Stomach (tissue), 4 donors: ENCODE data around the gene SLC51B.

Experiments used
- POLR2A ChIP-seq, 4 donors: fragments of 450-650 bp; IDR thresholded peaks; one replicate each; pipeline ENCODE4 v1.6.1; 2016; ENCODE audit warnings: antibody characterized with exemption in 4 of 4, control low read depth in 2 of 4, mild to moderate bottlenecking in 1 of 4, moderate library complexity in 1 of 4
- POLR2AphosphoS5 ChIP-seq, 3 donors: sonication (generic); formaldehyde crosslinking; IDR thresholded peaks; one replicate each; pipeline ENCODE4 v1.6.1; 2016; ENCODE audit warnings: antibody characterized with exemption in 3 of 3
- TF ChIP-seq, protein P1 (sequence below), 7 experiments: fragments of 450-650 bp in 4 of 7; fragments of 200-600 bp in 3 of 7; sonication (generic) in 3 of 7; IDR thresholded peaks; one replicate each; pipeline ENCODE4 v1.5.1; 2016 to 2019; ENCODE audit warnings: antibody characterized with exemption in 7 of 7, control low read depth in 2 of 7, mild to moderate bottlenecking in 1 of 7

DNA sequence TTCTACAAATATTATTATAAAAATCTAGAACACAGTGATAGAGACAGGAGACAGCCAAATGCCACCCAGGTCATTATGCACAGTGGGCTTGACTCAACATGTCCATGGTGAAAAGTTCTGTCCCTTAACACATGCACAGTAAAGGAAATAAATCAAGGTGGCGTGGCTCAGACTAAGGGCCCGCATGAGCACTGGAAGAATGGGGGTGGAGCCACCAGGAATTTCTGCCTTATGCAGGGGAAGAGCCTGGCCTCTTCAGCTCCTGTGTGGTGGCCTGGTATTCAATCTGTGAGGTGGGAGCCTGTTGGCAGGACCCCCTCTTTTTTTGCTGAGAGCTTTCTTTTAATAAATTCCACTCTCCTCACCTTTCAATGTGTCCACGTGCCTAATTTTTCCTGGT is 38.3 kb upstream of the SLC51B start:
- TF ChIP-seq, protein P1, sequence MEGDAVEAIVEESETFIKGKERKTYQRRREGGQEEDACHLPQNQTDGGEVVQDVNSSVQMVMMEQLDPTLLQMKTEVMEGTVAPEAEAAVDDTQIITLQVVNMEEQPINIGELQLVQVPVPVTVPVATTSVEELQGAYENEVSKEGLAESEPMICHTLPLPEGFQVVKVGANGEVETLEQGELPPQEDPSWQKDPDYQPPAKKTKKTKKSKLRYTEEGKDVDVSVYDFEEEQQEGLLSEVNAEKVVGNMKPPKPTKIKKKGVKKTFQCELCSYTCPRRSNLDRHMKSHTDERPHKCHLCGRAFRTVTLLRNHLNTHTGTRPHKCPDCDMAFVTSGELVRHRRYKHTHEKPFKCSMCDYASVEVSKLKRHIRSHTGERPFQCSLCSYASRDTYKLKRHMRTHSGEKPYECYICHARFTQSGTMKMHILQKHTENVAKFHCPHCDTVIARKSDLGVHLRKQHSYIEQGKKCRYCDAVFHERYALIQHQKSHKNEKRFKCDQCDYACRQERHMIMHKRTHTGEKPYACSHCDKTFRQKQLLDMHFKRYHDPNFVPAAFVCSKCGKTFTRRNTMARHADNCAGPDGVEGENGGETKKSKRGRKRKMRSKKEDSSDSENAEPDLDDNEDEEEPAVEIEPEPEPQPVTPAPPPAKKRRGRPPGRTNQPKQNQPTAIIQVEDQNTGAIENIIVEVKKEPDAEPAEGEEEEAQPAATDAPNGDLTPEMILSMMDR (IDR thresholded peaks at IDR 0.05) = no peak
- no peak for TF ChIP-seq POLR2A (IDR thresholded peaks at IDR 0.05)
- no peak for TF ChIP-seq POLR2AphosphoS5 (IDR thresholded peaks at IDR 0.05)
